Liver (tissue), 3 donors: Measurements from ENCODE around the gene RBFA.

Experiments
- EGR1 ChIP-seq, 2 donors: IDR thresholded peaks; 2 replicates each; pipeline ENCODE4 v1.6.1; 2016 to 2018; ENCODE audit warnings: antibody characterized with exemption in 2 of 2, low read depth in 2 of 2
- GABPA ChIP-seq, 2 donors: IDR thresholded peaks in 1 of 2; conservative IDR thresholded peaks in 1 of 2; 2 replicates each; pipeline ENCODE4 v1.6.1; 2016; ENCODE audit warnings: antibody characterized with exemption in 2 of 2, mild to moderate bottlenecking in 1 of 2, moderate library complexity in 1 of 2
- JUND ChIP-seq, 2 donors: IDR thresholded peaks; 2 replicates each; pipeline ENCODE4 v1.6.1; 2016; ENCODE audit warnings: antibody characterized with exemption in 2 of 2
- NR2F2 ChIP-seq: IDR thresholded peaks from 2 replicates; pipeline ENCODE4 v1.6.1; 2016; ENCODE audit warnings: antibody characterized with exemption
- RAD21 ChIP-seq, 2 donors: IDR thresholded peaks; 2 replicates each; pipeline ENCODE4 v1.6.1; 2016; ENCODE audit warnings: antibody characterized with exemption in 2 of 2, mild to moderate bottlenecking in 2 of 2
- SP1 ChIP-seq: IDR thresholded peaks from 2 replicates; pipeline ENCODE4 v1.6.1; 2018; ENCODE audit warnings: antibody characterized with exemption, mild to moderate bottlenecking
- YY1 ChIP-seq: IDR thresholded peaks from 2 replicates; pipeline ENCODE4 v1.6.1; 2016; ENCODE audit warnings: antibody characterized with exemption, mild to moderate bottlenecking
- TF ChIP-seq, protein P1 (sequence below): fragments of 150-350 bp; IDR thresholded peaks from 2 replicates; pipeline ENCODE4 v1.5.1; 2017; ENCODE audit warnings: improper control_type of control experiment, low read depth, low read length; ENCODE audit not compliant: missing input control
- TF ChIP-seq, protein P2 (sequence below): IDR thresholded peaks from 2 replicates; pipeline ENCODE4 v1.6.1; 2016; ENCODE audit warnings: antibody characterized with exemption, mild to moderate bottlenecking
- TF ChIP-seq, protein P3 (sequence below): IDR thresholded peaks from 2 replicates; pipeline ENCODE4 v1.6.1; 2016; ENCODE audit warnings: antibody characterized with exemption
- TF ChIP-seq, protein P4 (sequence below): IDR thresholded peaks from 2 replicates; pipeline ENCODE4 v1.6.1; 2016; ENCODE audit warnings: antibody characterized with exemption
- TF ChIP-seq, protein P5 (sequence below): IDR thresholded peaks from 2 replicates; pipeline ENCODE4 v1.6.1; 2016; ENCODE audit warnings: antibody characterized with exemption
- donor health status: healthy.
- donor health status: healthy.

DNA sequence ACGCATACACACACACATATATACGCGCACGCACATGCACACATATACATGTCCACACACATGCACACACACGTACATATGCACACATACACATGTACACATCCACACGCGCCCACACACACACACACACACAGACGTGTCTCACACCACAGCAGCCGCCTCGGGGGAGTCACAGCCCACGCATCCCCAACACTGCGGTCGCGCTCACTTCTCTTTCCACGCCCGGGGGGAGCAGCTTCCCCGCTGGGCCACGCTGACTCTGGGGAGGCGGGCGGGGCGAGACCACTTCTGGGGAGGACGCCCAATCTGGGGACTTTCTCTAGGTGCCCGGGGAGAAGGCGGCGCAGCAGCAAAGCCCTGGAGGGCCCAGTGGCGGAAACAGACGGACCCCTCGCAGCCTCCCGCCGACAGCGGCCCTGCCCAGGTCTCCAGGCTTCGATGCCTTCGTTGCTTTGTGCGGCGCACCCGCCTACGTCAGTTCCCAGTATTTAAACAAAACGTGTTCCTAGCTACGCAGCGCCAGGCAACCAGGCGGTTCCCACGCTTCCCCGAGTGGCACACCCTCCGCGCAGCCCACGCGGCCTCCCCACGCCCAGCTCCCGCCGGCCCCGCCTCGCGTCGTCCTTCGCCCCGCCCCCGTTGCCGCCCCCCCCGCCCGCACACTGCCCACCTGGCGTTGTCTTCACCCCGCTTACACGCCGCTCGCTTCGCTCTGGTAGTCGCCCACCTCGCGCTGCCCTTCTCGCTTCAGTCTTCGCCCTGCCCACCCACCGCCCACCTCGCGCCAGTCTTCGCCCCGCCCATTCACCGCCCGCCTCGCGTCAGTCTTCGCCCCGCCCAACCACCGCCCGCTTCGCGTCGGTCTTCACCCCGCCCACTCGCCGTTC lies 810 bp upstream of the RBFA start:
- TF ChIP-seq, protein P1, sequence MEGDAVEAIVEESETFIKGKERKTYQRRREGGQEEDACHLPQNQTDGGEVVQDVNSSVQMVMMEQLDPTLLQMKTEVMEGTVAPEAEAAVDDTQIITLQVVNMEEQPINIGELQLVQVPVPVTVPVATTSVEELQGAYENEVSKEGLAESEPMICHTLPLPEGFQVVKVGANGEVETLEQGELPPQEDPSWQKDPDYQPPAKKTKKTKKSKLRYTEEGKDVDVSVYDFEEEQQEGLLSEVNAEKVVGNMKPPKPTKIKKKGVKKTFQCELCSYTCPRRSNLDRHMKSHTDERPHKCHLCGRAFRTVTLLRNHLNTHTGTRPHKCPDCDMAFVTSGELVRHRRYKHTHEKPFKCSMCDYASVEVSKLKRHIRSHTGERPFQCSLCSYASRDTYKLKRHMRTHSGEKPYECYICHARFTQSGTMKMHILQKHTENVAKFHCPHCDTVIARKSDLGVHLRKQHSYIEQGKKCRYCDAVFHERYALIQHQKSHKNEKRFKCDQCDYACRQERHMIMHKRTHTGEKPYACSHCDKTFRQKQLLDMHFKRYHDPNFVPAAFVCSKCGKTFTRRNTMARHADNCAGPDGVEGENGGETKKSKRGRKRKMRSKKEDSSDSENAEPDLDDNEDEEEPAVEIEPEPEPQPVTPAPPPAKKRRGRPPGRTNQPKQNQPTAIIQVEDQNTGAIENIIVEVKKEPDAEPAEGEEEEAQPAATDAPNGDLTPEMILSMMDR, result no peak
- TF ChIP-seq YY1, result no peak
- no peak for TF ChIP-seq JUND (IDR thresholded peaks at IDR 0.05)
- TF ChIP-seq, protein P2, sequence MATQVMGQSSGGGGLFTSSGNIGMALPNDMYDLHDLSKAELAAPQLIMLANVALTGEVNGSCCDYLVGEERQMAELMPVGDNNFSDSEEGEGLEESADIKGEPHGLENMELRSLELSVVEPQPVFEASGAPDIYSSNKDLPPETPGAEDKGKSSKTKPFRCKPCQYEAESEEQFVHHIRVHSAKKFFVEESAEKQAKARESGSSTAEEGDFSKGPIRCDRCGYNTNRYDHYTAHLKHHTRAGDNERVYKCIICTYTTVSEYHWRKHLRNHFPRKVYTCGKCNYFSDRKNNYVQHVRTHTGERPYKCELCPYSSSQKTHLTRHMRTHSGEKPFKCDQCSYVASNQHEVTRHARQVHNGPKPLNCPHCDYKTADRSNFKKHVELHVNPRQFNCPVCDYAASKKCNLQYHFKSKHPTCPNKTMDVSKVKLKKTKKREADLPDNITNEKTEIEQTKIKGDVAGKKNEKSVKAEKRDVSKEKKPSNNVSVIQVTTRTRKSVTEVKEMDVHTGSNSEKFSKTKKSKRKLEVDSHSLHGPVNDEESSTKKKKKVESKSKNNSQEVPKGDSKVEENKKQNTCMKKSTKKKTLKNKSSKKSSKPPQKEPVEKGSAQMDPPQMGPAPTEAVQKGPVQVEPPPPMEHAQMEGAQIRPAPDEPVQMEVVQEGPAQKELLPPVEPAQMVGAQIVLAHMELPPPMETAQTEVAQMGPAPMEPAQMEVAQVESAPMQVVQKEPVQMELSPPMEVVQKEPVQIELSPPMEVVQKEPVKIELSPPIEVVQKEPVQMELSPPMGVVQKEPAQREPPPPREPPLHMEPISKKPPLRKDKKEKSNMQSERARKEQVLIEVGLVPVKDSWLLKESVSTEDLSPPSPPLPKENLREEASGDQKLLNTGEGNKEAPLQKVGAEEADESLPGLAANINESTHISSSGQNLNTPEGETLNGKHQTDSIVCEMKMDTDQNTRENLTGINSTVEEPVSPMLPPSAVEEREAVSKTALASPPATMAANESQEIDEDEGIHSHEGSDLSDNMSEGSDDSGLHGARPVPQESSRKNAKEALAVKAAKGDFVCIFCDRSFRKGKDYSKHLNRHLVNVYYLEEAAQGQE, result no peak
- TF ChIP-seq, protein P3, sequence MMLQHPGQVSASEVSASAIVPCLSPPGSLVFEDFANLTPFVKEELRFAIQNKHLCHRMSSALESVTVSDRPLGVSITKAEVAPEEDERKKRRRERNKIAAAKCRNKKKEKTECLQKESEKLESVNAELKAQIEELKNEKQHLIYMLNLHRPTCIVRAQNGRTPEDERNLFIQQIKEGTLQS, result no peak
- TF ChIP-seq, protein P4, sequence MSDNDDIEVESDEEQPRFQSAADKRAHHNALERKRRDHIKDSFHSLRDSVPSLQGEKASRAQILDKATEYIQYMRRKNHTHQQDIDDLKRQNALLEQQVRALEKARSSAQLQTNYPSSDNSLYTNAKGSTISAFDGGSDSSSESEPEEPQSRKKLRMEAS, result peak; percentile 41
- peak in 1 of 2 donors; percentile 8 for TF ChIP-seq EGR1 (IDR thresholded peaks at IDR 0.05; ENCODE audit: low read depth in 2 of 2)
- TF ChIP-seq SP1, result no peak
- TF ChIP-seq RAD21 (IDR thresholded peaks at IDR 0.05), result no peak
- TF ChIP-seq GABPA (IDR thresholded peaks at IDR 0.05 in 1 of 2, conservative IDR thresholded peaks at IDR 0.05 in 1 of 2), result no peak
- TF ChIP-seq, protein P5, sequence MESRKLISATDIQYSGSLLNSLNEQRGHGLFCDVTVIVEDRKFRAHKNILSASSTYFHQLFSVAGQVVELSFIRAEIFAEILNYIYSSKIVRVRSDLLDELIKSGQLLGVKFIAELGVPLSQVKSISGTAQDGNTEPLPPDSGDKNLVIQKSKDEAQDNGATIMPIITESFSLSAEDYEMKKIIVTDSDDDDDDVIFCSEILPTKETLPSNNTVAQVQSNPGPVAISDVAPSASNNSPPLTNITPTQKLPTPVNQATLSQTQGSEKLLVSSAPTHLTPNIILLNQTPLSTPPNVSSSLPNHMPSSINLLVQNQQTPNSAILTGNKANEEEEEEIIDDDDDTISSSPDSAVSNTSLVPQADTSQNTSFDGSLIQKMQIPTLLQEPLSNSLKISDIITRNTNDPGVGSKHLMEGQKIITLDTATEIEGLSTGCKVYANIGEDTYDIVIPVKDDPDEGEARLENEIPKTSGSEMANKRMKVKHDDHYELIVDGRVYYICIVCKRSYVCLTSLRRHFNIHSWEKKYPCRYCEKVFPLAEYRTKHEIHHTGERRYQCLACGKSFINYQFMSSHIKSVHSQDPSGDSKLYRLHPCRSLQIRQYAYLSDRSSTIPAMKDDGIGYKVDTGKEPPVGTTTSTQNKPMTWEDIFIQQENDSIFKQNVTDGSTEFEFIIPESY, result no peak
- TF ChIP-seq NR2F2, result no peak
